Activated CD4-positive, alpha-beta memory T cell treated with anti-CD3 and anti-CD28 coated beads, Interleukin-2, amount 10 ng/mL, durations not matched to agents 7 days and 5 days (primary cell): ENCODE results near the gene ZNF283. TPM values are rescaled to one million over a fixed set of nuclear protein-coding genes. Genes with fewer than 3 reads are reported as not detected.

Experiments
- total RNA-seq, 2 experiments: library from RNA; stranded (reverse); gene quantifications; one replicate each; pipeline ENCODE4 v1.2.3, GENCODE V29; 2021

Gene ZNF283
- total RNA-seq, 2 experiments from 2014 or later, result 6.5 to 6.8 TPM

Other genes with a start within 250 kb of the ZNF283 start
- 10 to 100 TPM; 15.3 to 16.5 TPM for gene IRGQ, start 231.2 kb upstream of the ZNF283 start, total RNA-seq
- gene ZNF576, start 230.7 kb upstream of the ZNF283 start, total RNA-seq, result 10 to 100 TPM; 13.2 to 13.5 TPM
- gene SRRM5, start 215.2 kb upstream of the ZNF283 start, total RNA-seq, result under 1 TPM; 0.28 to 0.45 TPM
- gene ZNF428, start 207.7 kb upstream of the ZNF283 start, total RNA-seq, result 10 to 100 TPM; 19.7 to 20.6 TPM
- under 1 TPM; 0.43 to 0.60 TPM for gene CADM4, start 187.5 kb upstream of the ZNF283 start, total RNA-seq
- 10 to 100 TPM; 29.2 to 29.3 TPM for gene PLAUR, start 157.2 kb upstream of the ZNF283 start, total RNA-seq
- gene IRGC, start 111.2 kb upstream of the ZNF283 start, total RNA-seq, result not detected
- gene SMG9, start 72.4 kb upstream of the ZNF283 start, total RNA-seq, result 10 to 100 TPM; 58.1 to 64.6 TPM
- gene KCNN4, start 46.3 kb upstream of the ZNF283 start, total RNA-seq, result 10 to 100 TPM; 71.7 to 72.3 TPM
- under 1 TPM; 0.70 to 0.71 TPM for gene LYPD5, start 24.9 kb upstream of the ZNF283 start, total RNA-seq
- 1 to 10 TPM in 1 of 2 experiments, under 1 TPM in 1; 0.80 to 1.5 TPM for gene ZNF404, start 56.6 kb downstream of the ZNF283 start, total RNA-seq
- gene ZNF45, start 108.0 kb downstream of the ZNF283 start, total RNA-seq, result 10 to 100 TPM; 15.1 to 16.6 TPM
- gene ZNF221, start 123.9 kb downstream of the ZNF283 start, total RNA-seq, result 1 to 10 TPM; 1.5 to 1.6 TPM
- 1 to 10 TPM; 6.7 to 7.5 TPM for gene ZNF155, start 156.9 kb downstream of the ZNF283 start, total RNA-seq
- 1 to 10 TPM; 3.7 to 5.8 TPM for gene ZNF230, start 175.6 kb downstream of the ZNF283 start, total RNA-seq
- gene ZNF222, start 198.1 kb downstream of the ZNF283 start, total RNA-seq, result 1 to 10 TPM; 3.3 to 4.3 TPM
- gene ZNF223, start 224.7 kb downstream of the ZNF283 start, total RNA-seq, result under 1 TPM; 0.40 to 0.50 TPM
- gene ZNF284, start 244.8 kb downstream of the ZNF283 start, total RNA-seq, result 1 to 10 TPM; 1.6 to 1.8 TPM